Head of caudate nucleus (tissue), 42 donors: Measurements from ENCODE around the gene NTN3.
"Not testable (repeated sequence)": the region's sequence is repeated elsewhere in the genome, so short reads cannot be mapped to it uniquely, and the experiment has no call there.

Source experiments
- DNase-seq, 42 donors: peaks; one replicate each; pipeline versions ENCODE4 v3.0.0 to v3.0.0-alpha.2; 2020 to 2021; ENCODE audit warnings: mixed read lengths in 7 of 42
- intact Hi-C: fragments of 100-400 bp; cut with DNase I; formaldehyde crosslinking; loops from one replicate; pipeline ENCODE4 v1.15.0; 2022

The NTN3 gene

DNA sequence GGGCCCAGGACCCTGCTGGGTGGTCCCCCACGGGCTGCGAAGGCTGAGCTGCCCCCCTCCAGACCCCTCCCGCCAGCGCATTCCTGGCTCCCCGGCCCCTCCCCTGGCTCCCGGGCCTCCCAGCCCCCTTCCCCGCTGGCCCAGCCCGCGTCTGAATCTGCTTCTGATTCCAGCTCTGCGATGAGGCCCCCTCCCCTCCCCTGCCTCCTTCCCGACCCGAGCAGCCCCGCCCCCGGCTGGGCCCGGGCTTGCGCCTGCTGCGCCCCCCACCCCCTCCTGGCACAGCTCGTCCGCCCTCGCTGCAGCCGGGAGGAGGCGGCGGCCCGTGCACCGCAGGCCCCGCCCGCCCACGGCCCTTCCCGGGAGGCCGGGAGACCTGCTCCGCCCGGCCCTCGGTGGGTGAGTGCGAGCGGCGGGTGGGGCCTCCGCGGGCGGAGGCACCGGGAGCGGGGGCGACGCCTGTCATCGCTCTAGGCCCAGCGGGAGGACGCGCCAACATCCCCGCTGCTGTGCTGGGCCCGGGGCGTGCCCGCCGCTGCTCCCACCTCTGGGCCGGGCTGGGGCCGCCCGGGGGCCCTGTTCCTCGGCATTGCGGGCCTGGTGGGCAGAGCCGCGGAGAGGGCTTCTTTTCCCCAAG, at the start of gene NTN3:
Gene NTN3 (plus strand): TSS at position 282 of the 637 bp plus-strand sequence. CDS start 405 bp downstream, outside the sequence.
- peak in 10 of 42 donors; percentile 23 to 69 (median 49) for DNase-seq
- intact Hi-C loops: loop anchor here (10.0 kb wide), 1 partner anchor 46 kb away; the partner anchor contains the start of gene CCNF

DNA sequence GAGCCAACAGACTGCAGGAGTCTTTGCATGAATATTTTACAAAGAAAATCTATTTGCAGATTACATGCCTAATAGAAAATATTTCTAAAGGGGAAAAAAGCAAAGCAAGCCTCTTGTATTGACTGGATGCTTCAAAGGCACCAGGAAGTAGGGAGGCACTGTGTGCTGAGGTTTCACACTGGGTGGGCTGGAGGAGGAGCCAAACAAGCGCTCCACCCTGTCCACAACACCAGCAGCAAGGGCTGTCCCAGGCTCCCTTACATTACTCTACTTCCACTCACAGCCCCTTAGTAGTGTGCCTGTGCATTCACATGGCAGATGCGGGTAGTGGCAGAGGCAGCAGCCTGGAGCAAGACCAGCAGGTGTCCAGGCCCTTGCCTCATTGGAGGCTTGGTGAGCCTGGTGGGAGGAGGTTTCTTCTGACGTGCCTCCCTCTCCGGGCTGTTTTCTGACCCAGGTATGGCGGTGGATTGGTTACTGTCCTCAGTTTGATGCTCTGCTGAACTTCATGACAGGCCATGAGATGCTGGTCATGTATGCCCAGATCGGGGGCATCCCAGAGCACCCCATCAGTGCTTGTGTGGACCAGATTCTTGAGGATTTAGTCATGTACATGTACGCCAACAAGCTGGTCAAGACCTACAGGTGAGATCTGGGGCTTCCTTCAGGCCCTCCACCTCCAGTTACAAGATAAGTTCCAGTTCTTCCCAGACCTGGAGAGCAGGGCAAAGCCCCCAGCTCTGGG, 48.8 kb upstream of the NTN3 start:
- no peak for DNase-seq
- intact Hi-C loops: loop anchor here (10.0 kb wide), 2 partner anchors 53 to 83 kb away; partner anchors contain the start of genes NTN3 and TBC1D24

DNA sequence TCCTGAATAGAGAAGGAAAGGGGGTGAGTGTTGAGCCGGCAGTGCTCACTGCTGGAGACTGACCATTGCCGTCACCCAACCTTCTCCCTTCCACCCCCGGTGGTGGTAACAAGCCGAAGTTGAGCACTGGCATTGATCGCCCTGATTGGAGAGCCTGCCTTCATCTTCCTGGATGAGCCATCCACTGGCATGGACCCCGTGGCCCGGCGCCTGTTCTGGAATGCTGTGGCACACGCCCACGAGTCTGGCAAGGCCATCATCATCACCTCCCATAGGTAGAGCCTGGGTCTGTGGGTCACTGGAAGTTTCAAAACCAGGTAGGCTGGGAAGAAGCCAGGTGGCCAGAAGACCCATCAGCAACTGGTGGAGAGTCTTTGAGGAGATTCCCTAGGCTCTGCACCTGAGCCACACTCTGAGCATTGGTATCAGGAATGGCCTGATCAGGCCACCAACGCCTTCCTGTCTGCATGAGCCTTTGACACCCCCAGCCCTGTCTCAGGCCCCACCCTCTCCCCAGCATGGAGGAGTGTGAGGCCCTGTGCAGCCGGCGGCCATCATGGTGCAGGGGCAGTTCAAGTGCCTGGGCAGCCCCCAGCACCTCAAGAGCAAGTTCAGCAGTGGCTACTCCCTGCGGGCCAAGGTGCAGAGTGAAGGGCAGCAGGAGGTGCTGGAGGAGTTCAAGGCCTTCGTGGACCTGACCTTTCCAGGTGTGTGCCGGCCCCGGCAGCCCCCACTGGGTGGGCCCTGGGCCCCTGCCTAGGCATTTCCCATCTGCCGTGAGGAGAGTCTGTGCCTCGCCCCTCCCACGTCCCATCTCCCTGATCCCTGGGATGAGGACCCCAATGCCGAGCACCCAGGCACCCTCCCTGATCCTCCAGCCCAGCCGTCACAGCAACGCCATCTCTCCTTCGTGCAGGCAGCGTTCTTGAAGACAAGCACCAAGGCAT, 46.8 kb upstream of the NTN3 start:
- no peak for DNase-seq
- intact Hi-C loops: loop anchor here (5.0 to 10.0 kb wide), 3 partner anchors 50 to 82 kb away; partner anchors contain the start of genes ABCA3, NTN3 and TBC1D24

DNA sequence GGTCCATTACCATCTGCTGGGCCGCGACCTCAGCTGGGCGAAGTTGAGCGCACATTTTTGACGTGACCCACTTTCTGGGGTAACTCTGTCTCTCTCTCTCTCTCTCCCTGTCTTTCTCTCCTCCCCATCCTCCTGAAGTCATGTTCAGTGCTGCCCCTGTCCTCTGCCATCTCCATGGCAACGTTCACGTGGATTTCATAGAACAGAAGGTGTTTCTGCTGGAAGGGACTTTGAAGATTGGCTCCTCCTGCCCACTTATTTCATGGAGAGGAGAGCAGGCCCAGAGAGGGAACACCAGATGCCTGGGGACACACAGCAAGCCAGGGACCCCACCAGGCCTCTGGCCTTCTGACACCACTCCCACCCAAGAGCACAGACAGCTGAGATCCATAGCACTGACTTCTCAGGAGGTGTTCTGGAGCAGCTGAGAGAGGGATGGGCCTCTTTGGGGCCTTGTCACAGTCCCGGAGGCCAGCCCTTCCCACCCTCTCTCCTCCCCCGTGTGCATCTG, 46.0 kb upstream of the NTN3 start:
- intact Hi-C loops: loop anchor here (5.0 to 10.0 kb wide), 3 partner anchors 50 to 83 kb away; partner anchors contain the start of genes ABCA3, NTN3 and TBC1D24
- peak in 9 of 42 donors; percentile 13 to 61 (median 32) for DNase-seq

DNA sequence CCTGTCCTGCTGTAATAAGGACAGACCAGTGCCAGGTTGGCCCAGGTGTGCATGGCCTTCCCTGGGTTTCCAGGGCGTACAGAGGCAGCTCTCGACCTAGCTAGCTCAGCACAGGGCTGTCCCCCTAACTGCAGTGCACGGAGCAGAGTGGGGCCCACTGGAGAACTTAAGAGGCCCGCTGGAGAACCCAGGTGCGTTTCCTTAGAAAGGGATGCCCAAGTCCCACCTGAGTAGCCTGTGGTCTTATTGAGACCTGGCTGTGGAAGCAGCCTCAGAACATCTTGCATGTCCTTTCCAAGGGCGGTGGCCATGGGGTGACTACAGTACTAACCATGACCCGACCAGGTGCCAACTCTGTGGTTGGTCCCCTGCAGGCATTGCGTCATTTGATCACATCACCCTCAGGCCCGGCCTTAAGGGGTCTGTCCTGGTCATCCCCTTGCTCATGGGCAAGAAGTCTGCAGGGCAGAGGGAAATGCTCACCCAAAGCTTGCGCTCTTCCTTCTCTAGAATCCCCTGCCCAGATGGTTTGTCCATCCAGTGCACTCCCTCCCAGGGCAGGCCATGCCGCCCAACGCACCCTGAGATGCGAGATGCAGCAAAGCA, 45.2 kb upstream of the NTN3 start:
- no peak for DNase-seq
- intact Hi-C loops: loop anchor here (5.0 to 10.0 kb wide), 3 partner anchors 49 to 84 kb away; partner anchors contain the start of genes ABCA3, NTN3 and TBC1D24

DNA sequence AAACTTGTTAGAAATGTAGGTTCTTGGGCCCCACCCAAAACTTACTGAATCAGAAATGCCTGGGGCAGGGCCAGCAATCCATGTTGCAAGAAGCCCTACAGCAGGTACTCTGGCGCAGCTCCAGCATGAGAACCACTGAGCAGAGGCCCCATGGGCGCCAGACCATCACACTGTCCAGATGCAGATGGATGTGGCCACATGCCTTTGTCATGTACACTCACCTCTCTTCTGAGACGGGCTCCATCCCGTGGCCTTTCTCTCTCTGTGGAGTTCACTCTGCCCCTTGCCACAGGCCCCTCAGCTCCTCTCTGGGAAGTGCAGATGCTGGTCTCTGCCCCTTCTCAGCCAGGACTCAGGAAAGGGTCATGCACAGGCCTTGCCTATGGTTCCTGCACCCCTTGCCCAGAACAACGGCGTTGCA, 44.1 kb upstream of the NTN3 start:
- intact Hi-C loops: loop anchor here (5.0 to 10.0 kb wide), 3 partner anchors 48 to 85 kb away; partner anchors contain the start of genes ABCA3, NTN3 and TBC1D24
- no peak for DNase-seq

DNA sequence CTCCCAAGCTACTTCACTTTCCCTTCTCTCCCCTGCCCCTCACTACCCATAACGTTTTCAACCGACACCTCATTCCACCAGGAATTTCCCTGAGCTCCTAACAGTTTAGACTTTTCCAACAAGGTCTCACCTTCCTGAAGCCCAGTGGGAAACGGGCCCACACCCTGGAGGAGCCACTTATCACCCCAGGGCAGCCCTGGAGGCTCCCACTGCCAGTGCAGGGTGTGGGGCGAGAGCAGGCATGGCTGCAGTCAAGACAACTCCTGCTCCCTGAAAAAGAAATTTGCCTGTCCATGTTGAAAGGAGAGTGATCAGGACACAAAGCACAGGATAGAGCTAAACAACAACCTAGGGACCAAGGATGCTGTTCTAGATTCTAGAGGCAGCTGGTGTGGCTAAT, 43.6 kb upstream of the NTN3 start:
- no peak for DNase-seq
- intact Hi-C loops: loop anchor here (5.0 to 10.0 kb wide), 3 partner anchors 47 to 85 kb away; partner anchors contain the start of genes ABCA3, NTN3 and TBC1D24

DNA sequence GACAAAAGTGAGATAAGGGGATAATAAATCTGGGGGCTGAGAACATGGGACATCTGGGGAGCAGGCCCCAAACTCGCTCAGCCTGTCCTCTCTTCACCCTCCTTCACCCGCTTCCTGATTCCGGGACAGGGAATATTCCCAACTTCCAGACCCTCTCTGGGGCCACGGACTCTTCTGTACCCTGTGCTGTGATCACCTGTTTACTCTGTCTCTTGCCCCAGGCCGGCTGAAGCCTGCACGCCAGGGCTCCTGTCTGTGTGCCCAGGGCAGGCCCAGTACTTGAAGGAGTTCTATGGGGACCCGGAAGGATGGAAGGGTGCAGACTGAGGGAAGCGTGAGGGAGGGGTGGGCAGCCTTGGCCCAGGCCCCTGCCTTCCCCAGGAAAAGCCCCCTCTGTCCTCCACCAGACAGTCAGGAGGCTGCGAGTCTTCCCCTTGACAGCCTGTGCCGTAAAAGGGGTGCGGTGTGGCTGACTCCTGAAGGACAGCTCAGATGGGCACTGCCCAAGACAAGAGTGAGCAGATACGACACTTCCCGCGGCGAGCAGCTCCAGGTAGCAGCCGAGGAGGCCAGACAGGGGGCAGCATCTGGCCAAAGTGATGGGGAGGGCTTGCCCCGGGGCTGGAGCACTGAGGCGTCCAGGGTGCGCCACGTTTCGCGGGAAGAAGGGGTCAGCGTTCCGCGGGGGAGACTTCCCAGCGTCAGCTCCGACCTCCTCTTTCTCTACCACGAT, 42.9 kb upstream of the NTN3 start:
- DNase-seq: peak in 25 of 42 donors; percentile 5 to 61 (median 28)
- intact Hi-C loops: loop anchor here (5.0 to 10.0 kb wide), 3 partner anchors 47 to 86 kb away; partner anchors contain the start of genes ABCA3, NTN3 and TBC1D24

DNA sequence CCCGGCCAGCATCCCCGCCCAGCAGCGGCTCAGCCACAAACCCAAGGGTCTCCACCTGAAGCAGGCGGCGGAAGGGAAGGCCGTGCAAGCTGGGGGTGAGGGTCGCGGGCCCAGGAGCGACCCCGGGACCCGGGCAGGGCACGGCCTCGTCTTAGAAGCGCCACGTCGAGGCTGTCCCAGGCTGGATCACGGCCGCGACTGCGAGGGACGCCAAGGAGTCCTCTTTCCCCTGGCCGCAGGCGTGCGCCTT, 42.4 kb upstream of the NTN3 start:
- no peak for DNase-seq
- intact Hi-C loops: loop anchor here (5.0 to 10.0 kb wide), 3 partner anchors 46 to 86 kb away; partner anchors contain the start of genes ABCA3, NTN3 and TBC1D24

DNA sequence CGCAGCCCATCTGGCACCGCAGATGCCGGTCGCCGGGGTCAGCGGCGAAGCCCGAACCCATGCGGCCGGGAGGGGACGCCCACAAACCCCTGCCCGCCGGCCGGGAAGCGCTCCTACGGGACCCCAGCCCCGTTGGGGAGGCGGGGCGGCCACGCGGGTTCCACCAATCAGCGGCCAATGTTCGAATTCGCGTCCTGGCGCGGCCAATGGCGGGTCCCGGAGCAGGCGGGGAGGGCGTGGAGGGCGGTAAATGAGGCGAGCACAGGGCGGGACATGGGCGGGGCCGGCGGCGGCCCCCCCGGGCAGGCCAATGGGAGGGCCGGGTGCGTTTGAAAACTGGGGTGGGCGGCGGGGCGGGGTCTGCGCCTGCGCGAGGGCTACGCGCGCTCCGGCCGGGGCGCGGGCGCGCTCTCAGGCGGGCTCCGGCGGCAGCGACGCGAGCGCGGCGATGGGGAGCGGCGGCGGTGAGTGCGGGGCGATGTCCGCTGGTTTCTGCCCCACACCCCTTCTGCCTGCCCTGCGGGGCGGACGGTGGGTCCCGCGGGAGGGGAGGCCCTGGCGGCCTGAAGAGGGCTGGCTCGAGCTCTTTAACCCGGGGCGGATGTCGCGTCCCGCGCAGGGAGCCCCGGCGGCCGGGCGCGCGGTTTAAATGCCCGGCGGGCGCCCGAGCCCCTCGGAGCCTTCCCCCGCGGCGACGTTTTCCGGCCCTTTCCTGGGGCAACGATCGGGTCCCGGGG, 41.9 kb upstream of the NTN3 start, which contains the start of gene CCNF:
Gene CCNF (plus strand): TSS at position 414 of the 737 bp plus-strand sequence. CDS start 35 bp downstream, at position 449.
- intact Hi-C loops: loop anchor here (5.0 to 10.0 kb wide), 3 partner anchors 46 to 87 kb away; partner anchors contain the start of genes ABCA3, NTN3 and TBC1D24
- peak; percentile 94 to 99 (median 98) for DNase-seq

DNA sequence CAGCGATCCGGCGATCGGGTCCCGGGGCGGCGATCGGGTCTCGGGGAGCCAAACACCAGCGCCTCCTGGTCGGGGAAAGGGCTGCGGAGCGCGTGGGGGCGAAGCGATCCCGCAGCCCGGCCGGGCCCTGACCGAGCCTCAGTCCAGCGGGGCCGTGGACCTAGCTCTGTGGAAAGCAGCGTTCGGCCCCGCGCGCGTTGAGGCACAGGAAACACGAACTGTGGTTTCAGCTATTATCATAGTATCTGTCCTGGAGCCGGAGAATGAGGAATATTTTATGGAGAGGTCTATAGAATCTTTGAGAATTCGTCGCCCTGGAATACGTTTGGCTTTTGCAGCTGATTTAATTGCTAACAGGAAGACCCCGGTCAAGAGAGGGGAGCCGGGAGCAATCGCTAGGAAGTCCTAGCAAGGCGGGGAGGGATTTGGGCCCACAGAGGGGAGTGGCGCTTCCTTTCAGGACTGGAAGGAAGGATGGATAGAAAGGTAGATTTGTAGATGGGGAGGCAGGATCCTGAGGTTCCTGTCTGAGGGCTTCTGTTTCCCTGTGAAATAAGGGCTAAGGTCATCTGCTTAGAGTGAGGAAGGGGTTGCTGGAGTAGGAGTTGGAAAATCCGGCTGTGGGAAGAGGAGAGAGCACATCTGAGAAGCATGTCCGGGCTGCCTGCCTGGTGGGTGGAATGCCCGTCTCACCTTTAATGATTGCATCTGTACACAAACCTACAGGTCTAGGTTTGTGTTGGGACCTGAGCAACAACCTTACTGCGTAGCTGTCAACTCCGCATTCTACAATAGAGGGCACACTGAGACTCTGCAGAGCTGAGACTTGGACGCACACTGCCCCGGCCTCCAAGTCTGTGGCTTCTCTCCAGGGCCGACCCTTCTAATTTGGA, 41.1 kb upstream of the NTN3 start:
- peak in 26 of 42 donors; percentile 8 to 53 (median 28) for DNase-seq
- intact Hi-C loops: loop anchor here (5.0 to 10.0 kb wide), 3 partner anchors 45 to 88 kb away; partner anchors contain the start of genes ABCA3, NTN3 and TBC1D24

DNA sequence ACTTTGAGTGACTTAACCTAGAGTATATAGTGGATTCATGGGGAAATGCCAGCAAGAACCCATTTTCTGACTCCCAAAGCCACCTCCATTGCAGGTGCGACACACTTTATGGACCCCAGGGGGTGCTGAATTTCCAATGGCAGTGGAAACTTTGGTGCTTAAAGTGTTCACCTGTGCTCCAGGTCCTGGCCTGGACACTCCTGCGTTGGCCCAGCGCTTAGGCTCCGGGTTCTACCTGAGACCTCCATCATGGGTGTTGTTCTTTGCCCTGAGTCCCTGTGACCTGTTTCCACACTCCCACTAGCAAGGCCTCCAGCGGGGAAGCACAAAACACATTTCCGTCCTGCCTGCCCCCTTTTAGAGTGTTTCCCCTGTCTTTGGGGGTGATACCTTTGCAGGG, 38.8 kb upstream of the NTN3 start:
- no peak for DNase-seq
- intact Hi-C loops: no loop called here

DNA sequence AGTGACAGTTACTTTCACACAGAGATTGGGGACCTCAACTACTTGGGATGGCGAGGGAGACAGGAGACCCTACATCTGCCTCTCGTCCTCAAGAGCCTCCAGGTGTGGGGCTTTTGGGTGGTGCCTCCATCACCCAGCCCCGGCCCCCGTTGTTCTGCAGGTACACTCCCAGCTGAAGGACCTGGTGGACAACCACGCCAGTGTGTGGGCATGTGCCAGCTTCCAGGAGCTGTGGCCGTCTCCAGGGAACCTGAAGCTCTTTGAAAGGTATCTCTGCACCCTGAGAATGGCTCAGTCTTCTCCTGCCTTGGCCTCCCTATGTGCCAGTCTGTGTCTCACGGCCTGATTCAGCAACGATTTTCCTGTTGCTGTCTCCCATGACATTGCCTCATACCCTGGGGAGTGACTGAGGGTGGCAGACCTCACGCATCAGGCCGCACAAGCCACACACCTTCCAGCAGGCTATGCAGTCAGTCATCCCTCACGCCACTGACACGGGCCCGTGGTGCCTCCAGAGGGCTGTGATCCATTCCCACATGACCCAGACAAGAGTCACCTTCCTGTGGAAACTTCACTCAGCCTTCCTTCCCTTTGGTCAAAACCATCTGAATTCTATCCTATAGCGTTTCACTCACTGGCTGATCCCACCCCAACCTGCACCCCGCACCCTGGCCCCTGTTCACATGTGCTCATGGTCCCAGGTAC, 38.1 kb upstream of the NTN3 start:
- DNase-seq: no peak
- intact Hi-C loops: no loop called here

DNA sequence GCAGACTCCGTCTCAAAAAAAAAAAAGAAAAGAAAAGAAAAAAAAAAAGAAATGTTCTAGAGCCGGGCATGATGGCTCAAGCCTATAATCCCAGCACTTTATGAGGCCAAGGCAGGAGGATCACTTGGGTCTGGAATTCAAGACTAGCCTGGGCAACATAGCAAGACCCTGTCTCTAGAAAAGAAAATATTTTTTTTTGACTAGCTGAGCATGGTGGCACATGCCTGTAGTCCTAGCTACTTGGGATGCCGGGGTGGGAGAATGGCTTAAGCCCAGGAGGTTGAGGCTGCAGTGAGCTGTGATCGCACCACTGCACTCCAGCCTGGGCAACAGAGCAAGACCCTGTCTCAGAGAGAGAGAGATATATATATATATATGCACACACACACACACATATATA, 35.9 kb upstream of the NTN3 start:
- DNase-seq, intact Hi-C loops: not testable (repeated sequence)

DNA sequence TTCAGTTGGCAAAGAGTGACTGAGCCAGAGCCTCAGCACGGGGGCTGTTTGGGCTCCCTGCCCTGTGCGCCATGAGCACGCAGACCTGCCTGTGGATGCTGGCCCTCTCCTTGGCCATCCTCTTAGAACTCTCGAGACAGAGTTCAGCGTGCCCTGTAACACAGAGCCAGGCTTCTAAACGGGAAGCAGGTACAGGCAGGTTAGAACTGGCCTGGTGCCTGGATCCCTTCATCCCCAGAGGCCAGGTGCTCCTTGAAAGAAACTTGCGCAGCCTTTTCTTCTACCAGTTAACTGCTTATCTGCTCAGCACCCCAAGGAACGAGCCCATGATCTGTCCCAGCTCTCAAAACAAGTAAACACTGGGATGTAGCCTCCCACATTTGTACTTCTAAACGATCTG, 35.0 kb upstream of the NTN3 start:
- DNase-seq: no peak
- intact Hi-C loops: no loop called here
